ENCODE measurements around the gene FURIN.
A peak's percentile ranks its signal among the peaks of the same experiment; 100 is the strongest.
"Not testable (repeated sequence)": the region's sequence is repeated elsewhere in the genome, so short reads cannot be mapped to it uniquely, and the experiment has no call there.

Gene FURIN

GRCh38 chr15:90918034-90918788 is 49.8 kb downstream of the FURIN start:
- DNase-seq: no peak

DNA sequence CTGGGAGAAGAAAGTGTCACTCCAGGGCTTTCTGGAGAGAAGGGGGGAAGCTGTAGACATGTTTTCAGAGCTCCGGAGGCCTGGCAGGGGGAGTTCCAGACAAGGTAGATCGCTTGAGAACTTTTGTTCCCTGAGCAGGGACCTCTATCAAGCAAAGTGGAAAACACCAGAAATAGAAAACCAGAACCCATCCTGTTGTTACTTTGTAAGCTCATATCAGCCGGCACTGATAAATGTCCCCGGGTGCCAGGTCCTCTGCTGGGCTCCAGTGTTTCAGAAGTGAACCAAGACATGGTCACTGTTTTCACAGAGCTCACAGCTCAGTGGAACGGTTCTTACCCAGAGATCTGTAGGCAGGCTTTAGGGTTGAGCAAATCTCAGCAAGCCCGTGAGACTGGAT is 50.4 kb downstream of the FURIN start:
- DNase-seq: no peak

GRCh38 chr15:90921887-90922286 is 53.5 kb downstream of the FURIN start:
- DNase-seq: no peak

GRCh38 chr15:90922712-90923322 is 54.4 kb downstream of the FURIN start:
- not testable (repeated sequence) for DNase-seq

DNA sequence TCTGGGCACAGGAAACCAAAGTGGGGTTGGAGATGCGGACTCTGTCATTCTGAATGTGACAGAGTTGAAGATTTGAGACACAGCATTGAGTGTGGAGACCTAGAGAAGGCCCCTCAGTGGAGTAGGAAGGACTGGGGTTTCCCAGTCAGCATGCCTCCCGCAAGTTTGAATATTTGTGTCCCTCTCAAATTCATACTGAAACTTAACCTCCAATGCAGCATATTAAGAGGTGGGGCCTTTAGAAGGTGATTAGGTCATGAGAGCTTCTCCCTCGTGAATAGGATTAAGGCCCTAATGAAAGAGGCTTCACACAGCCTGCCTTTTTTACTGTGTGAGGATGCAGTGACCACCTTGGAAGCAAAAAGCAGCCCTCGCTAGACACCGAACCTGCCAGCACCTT is 56.0 kb downstream of the FURIN start:
- no peak for DNase-seq

DNA sequence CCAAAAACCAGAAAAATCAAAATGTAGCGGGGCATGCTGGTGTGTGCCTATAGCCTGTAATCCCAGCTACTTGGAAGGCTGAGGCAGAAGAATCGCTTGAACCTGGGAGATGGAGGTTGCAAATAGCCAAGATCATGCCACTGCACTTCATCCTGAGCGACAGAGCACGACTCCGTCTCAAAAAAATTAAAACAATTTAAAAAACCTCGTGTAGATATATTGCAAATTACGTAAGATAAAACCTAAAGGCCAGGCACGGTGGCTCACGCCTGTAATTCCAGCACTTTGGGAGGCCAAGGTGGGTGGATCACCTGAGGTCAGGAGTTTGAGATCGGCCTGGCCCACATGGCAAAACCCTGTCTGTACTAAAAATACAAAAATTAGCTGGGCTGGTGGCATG is 58.4 kb downstream of the FURIN start:
- DNase-seq: not testable (repeated sequence)

DNA sequence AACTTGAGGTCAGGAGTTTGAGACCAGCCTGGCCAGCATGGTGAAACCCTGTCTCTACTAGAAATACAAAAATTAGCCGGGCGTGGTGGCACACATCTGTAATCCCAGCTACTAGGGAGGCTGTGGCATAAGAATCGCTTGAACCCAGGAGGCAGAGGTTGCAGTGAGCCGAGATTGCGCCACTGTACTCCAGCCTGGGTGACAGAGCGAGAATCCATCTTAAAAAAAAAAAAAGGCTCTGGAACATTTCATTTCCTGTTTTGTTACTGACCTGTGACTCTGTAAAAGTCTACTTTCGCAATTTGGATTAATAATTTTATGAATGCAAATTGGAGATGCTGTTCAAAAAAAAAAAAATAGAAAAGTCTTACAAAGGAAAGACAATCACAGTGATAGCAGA is 59.7 kb downstream of the FURIN start:
- DNase-seq: not testable (repeated sequence)

DNA sequence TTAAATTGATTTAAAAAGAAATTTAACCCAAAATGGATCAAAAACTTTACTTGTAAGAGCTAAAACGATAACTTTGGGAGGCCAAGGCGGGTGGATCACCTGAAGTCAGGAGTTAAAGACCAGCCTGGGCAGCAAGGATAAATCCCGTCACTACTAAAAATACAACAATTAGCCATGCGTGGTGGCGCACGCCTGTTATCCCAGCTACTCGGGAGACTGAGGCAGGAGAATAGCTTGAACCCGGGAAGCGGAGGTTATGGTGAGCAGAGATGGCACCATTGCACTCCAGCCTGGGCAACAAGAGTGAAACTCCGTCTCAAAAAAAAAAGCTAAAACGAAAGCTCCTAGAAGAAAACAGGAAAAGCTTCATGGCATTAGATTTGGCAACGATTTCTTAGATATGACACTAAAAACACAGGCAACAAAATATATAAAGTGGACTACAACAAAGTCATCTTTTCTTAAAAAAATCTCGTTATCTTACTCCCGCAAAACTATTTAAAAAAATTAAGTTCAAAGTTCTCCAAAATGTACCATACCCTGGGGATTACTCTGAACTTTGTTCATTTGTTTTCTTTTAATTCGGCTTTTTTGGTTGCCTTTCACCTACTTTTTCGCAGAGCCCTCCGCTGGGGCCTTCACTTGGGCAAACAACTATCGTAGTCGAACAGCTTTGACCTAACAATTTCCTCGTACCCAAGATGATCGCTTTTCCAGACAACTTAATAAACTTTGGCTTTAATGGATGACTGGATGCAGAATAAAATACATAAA is 61.0 kb downstream of the FURIN start:
- no peak for DNase-seq

DNA sequence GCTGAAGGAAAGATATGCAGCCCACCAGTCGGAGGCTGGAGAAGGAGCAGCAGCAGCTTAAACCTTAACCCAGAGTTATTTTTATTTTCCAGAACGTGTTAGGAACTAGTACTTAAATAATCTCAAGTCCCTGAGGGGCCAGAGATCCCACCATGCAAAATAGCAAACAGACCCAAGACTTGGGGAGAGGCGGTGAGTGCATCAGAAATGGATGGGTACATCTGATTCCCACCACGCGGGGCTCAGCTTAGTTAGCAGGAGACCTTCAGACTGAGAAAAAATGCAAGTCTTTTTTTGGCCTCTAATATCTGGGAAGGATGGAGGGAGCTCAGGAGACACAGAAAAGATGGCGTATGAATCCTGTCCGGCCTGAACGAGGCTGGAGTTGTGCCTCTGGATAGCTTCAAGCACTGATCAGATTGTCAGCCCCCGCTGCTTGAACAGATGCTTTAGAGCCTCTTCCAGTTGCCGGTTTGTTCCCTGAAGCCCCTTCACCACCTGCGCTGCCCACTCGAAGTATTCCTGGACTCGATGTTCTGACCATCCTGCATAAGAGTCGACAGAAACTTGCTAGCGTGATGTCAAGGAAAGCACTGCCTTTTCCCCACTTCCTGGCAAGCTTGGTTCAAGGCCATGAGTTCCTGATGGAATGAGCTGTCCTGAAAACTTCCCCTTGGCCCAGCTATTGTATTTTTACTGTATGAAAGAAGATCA is 62.6 kb downstream of the FURIN start:
- DNase-seq: no peak

GRCh38 chr15:90931575-90931827 is 63.1 kb downstream of the FURIN start:
- DNase-seq: no peak

GRCh38 chr15:90931828-90932659 is 63.7 kb downstream of the FURIN start, which contains the start of gene HDDC3:
Gene HDDC3 (minus strand): TSS chr15:90932549. CDS start chr15:90932540, 9 bp downstream.
- peak; percentile 86 for DNase-seq

DNA sequence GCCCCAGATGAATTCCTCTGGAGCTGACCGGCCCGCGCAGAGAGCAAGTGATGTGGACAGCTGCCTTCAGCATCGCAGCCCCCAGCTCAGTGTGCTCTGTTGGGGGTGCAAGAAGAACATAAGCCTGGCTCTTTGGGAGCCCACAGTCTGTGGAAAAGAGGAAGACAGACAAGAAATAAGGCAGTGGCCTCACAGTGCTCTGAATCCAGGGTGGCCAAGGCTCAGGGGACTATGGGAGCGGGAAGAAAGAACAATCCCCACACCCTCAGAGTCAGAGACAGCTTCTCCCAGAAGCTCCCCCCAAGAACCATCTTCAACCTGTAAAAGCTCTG is 64.2 kb downstream of the FURIN start:
- no peak for DNase-seq

All from central memory CD4-positive, alpha-beta T cell (primary cell).